ENCODE data around the gene UBE2H. TPM values are rescaled to one million over a fixed set of nuclear protein-coding genes. Genes with fewer than 3 reads are reported as not detected.

Gene UBE2H
- polyA plus RNA-seq, 1 donor: 45.5 TPM

GRCh38 chr7:129851809-129852208, 101.0 kb downstream of the UBE2H start:
- H3K4me3 ChIP-seq (ENCODE audit: low read length): no peak overlapping the region
- no peak for DNase-seq
- H3K27ac ChIP-seq (ENCODE audit: low read length): no peak overlapping the region
- H3K9me3 ChIP-seq (ENCODE audit: control insufficient read depth, low read depth, low read length): no peaks in the 10 kb centered on the region
- no CpG with 5 or more reads among the region's 3 CpGs for WGBS (ENCODE audit: insufficient coverage, low lambda C conversion rate)
- peaks cover 6% of the 10 kb centered on the region for H3K36me3 ChIP-seq (ENCODE audit: control insufficient read depth, insufficient read depth, low read length)
- H3K4me1 ChIP-seq (ENCODE audit: control insufficient read depth, insufficient read depth, low read length): no peaks in the 10 kb centered on the region
- no peaks in the 10 kb centered on the region for H3K27me3 ChIP-seq (ENCODE audit: control insufficient read depth, insufficient read depth, low read length)

- Histone ChIP-seq H3K4me3 (ENCODE audit: low read length) (no peak overlapping the region), H3K27ac (ENCODE audit: low read length) (no peak overlapping the region), H3K36me3 (ENCODE audit: control insufficient read depth, insufficient read depth, low read length) (peaks cover 3% of the 10 kb centered on the region), H3K4me1 (ENCODE audit: control insufficient read depth, insufficient read depth, low read length) (no peaks in the 10 kb centered on the region), H3K9me3 (ENCODE audit: control insufficient read depth, low read depth, low read length) (no peaks in the 10 kb centered on the region), H3K27me3 (ENCODE audit: control insufficient read depth, insufficient read depth, low read length) (no peaks in the 10 kb centered on the region)
- WGBS (ENCODE audit: insufficient coverage, low lambda C conversion rate): 50% methylated on average over 1 of the region's 5 CpGs
- peak in 1 of 2 donors; percentile 29 for DNase-seq
These were observed 101.6 kb downstream of the UBE2H start for GRCh38 chr7:129851174-129851573.

GRCh38 chr7:129848436-129848835, 104.3 kb downstream of the UBE2H start:
- H3K27ac ChIP-seq (ENCODE audit: low read length): no peak overlapping the region
- H3K9me3 ChIP-seq (ENCODE audit: control insufficient read depth, low read depth, low read length): no peaks in the 10 kb centered on the region
- H3K4me3 ChIP-seq (ENCODE audit: low read length): no peak overlapping the region
- H3K27me3 ChIP-seq (ENCODE audit: control insufficient read depth, insufficient read depth, low read length): no peaks in the 10 kb centered on the region
- DNase-seq: no peak
- H3K36me3 ChIP-seq (ENCODE audit: control insufficient read depth, insufficient read depth, low read length): peaks cover 3% of the 10 kb centered on the region
- H3K4me1 ChIP-seq (ENCODE audit: control insufficient read depth, insufficient read depth, low read length): peaks cover 4% of the 10 kb centered on the region
- 100% methylated on average over 2 of the region's 2 CpGs for WGBS (ENCODE audit: insufficient coverage, low lambda C conversion rate)

- WGBS (ENCODE audit: insufficient coverage, low lambda C conversion rate): no CpG with 5 or more reads among the region's 1 CpG
- Histone ChIP-seq H3K4me1 (ENCODE audit: control insufficient read depth, insufficient read depth, low read length) (peaks cover 4% of the 10 kb centered on the region), H3K36me3 (ENCODE audit: control insufficient read depth, insufficient read depth, low read length) (peaks cover 5% of the 10 kb centered on the region), H3K27ac (ENCODE audit: low read length) (no peak overlapping the region), H3K4me3 (ENCODE audit: low read length) (no peak overlapping the region), H3K9me3 (ENCODE audit: control insufficient read depth, low read depth, low read length) (no peaks in the 10 kb centered on the region), H3K27me3 (ENCODE audit: control insufficient read depth, insufficient read depth, low read length) (no peaks in the 10 kb centered on the region)
- no peak for DNase-seq
These were observed 106.8 kb downstream of the UBE2H start for GRCh38 chr7:129845972-129846327.

- DNase-seq: no peak
- H3K4me3 ChIP-seq (ENCODE audit: low read length): no peak overlapping the region
- H3K36me3 ChIP-seq (ENCODE audit: control insufficient read depth, insufficient read depth, low read length): peaks cover 5% of the 10 kb centered on the region
- H3K27me3 ChIP-seq (ENCODE audit: control insufficient read depth, insufficient read depth, low read length): no peaks in the 10 kb centered on the region
- H3K9me3 ChIP-seq (ENCODE audit: control insufficient read depth, low read depth, low read length): no peaks in the 10 kb centered on the region
- no CpG with 5 or more reads among the region's 3 CpGs for WGBS (ENCODE audit: insufficient coverage, low lambda C conversion rate)
- H3K4me1 ChIP-seq (ENCODE audit: control insufficient read depth, insufficient read depth, low read length): peaks cover 4% of the 10 kb centered on the region
- H3K27ac ChIP-seq (ENCODE audit: low read length): no peak overlapping the region
These were observed 107.4 kb downstream of the UBE2H start for GRCh38 chr7:129845178-129845971.

- no peak overlapping the region for H3K4me3 ChIP-seq (ENCODE audit: low read length)
- peaks cover 4% of the 10 kb centered on the region for H3K4me1 ChIP-seq (ENCODE audit: control insufficient read depth, insufficient read depth, low read length)
- H3K36me3 ChIP-seq (ENCODE audit: control insufficient read depth, insufficient read depth, low read length): peaks cover 5% of the 10 kb centered on the region
- H3K9me3 ChIP-seq (ENCODE audit: control insufficient read depth, low read depth, low read length): no peaks in the 10 kb centered on the region
- WGBS (ENCODE audit: insufficient coverage, low lambda C conversion rate): 100% methylated on average over 3 of the region's 7 CpGs
- H3K27ac ChIP-seq (ENCODE audit: low read length): no peak overlapping the region
- no peak for DNase-seq
- no peaks in the 10 kb centered on the region for H3K27me3 ChIP-seq (ENCODE audit: control insufficient read depth, insufficient read depth, low read length)
These were observed 108.6 kb downstream of the UBE2H start for GRCh38 chr7:129843978-129844840.

GRCh38 chr7:129843365-129843898, 109.3 kb downstream of the UBE2H start:
- peaks cover 4% of the 10 kb centered on the region for H3K4me1 ChIP-seq (ENCODE audit: control insufficient read depth, insufficient read depth, low read length)
- no peak for DNase-seq
- H3K36me3 ChIP-seq (ENCODE audit: control insufficient read depth, insufficient read depth, low read length): peaks cover 10% of the 10 kb centered on the region
- H3K27ac ChIP-seq (ENCODE audit: low read length): no peak overlapping the region
- no peaks in the 10 kb centered on the region for H3K9me3 ChIP-seq (ENCODE audit: control insufficient read depth, low read depth, low read length)
- H3K27me3 ChIP-seq (ENCODE audit: control insufficient read depth, insufficient read depth, low read length): no peaks in the 10 kb centered on the region
- H3K4me3 ChIP-seq (ENCODE audit: low read length): no peak overlapping the region
- WGBS (ENCODE audit: insufficient coverage, low lambda C conversion rate): no CpG with 5 or more reads among the region's 12 CpGs

- no peak for DNase-seq
- Histone ChIP-seq H3K4me3 (ENCODE audit: low read length) (no peak overlapping the region), H3K9me3 (ENCODE audit: control insufficient read depth, low read depth, low read length) (no peaks in the 10 kb centered on the region), H3K27ac (ENCODE audit: low read length) (no peak overlapping the region), H3K4me1 (ENCODE audit: control insufficient read depth, insufficient read depth, low read length) (peaks cover 4% of the 10 kb centered on the region), H3K36me3 (ENCODE audit: control insufficient read depth, insufficient read depth, low read length) (peaks cover 19% of the 10 kb centered on the region), H3K27me3 (ENCODE audit: control insufficient read depth, insufficient read depth, low read length) (no peaks in the 10 kb centered on the region)
- no CpG with 5 or more reads among the region's 3 CpGs for WGBS (ENCODE audit: insufficient coverage, low lambda C conversion rate)
These were observed 111.3 kb downstream of the UBE2H start for GRCh38 chr7:129841465-129841864.

- no peaks in the 10 kb centered on the region for H3K27me3 ChIP-seq (ENCODE audit: control insufficient read depth, insufficient read depth, low read length)
- WGBS (ENCODE audit: insufficient coverage, low lambda C conversion rate): no CpG with 5 or more reads among the region's 4 CpGs
- H3K36me3 ChIP-seq (ENCODE audit: control insufficient read depth, insufficient read depth, low read length): peaks cover 22% of the 10 kb centered on the region
- no peaks in the 10 kb centered on the region for H3K9me3 ChIP-seq (ENCODE audit: control insufficient read depth, low read depth, low read length)
- no peak for DNase-seq
- no peak overlapping the region for H3K27ac ChIP-seq (ENCODE audit: low read length)
- H3K4me3 ChIP-seq (ENCODE audit: low read length): no peak overlapping the region
- H3K4me1 ChIP-seq (ENCODE audit: control insufficient read depth, insufficient read depth, low read length): peaks cover 4% of the 10 kb centered on the region
These were observed 112.0 kb downstream of the UBE2H start for GRCh38 chr7:129840757-129841156.

- Histone ChIP-seq H3K27ac (ENCODE audit: low read length) (no peak overlapping the region), H3K4me1 (ENCODE audit: control insufficient read depth, insufficient read depth, low read length) (no peaks in the 10 kb centered on the region), H3K36me3 (ENCODE audit: control insufficient read depth, insufficient read depth, low read length) (peaks cover 44% of the 10 kb centered on the region), H3K4me3 (ENCODE audit: low read length) (no peak overlapping the region), H3K9me3 (ENCODE audit: control insufficient read depth, low read depth, low read length) (no peaks in the 10 kb centered on the region), H3K27me3 (ENCODE audit: control insufficient read depth, insufficient read depth, low read length) (no peaks in the 10 kb centered on the region)
- 86% methylated on average over 1 of the region's 3 CpGs for WGBS (ENCODE audit: insufficient coverage, low lambda C conversion rate)
- DNase-seq: no peak
These were observed 115.8 kb downstream of the UBE2H start for GRCh38 chr7:129836983-129837382.
